ENCODE measurements around the gene STRBP.

- no peak for TF ChIP-seq CTCF (IDR thresholded peaks at IDR 0.05)
- no peak for TF ChIP-seq EP300 (IDR thresholded peaks at IDR 0.05)
- TF ChIP-seq POLR2A (IDR thresholded peaks at IDR 0.05): no peak
Measured at GRCh38 chr9:123174079-123174478, 94.3 kb downstream of the STRBP start.
